ENCODE data around the gene HOXD8.

Gene HOXD8

GRCh38 chr2:176130957-176131847 lies 1.7 kb downstream of the HOXD8 start:
- DNase-seq: no peak

GRCh38 chr2:176131848-176132158 lies 2.3 kb downstream of the HOXD8 start:
- no peak for DNase-seq

GRCh38 chr2:176132205-176133171 lies 3.0 kb downstream of the HOXD8 start:
- no peak for DNase-seq

DNA sequence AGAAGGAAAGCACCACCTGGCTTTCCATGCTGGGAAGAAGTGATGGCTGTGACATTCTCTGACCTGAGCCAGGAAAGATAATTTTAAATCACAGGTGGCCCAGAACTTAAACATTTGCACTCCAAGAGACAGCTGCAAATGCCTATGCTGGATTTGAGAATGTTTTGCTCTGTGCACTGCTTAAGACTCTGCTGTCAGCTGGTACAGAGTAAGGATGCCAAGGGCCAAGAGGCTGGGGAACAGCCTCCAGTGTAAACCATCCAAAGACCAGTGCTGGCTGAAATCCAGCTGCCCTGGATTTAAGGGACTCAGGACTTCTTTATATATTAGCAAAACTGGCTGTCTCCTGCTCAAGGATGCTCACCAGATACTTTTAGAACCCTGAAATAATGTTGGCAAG lies 3.9 kb downstream of the HOXD8 start:
- no peak for DNase-seq

DNA sequence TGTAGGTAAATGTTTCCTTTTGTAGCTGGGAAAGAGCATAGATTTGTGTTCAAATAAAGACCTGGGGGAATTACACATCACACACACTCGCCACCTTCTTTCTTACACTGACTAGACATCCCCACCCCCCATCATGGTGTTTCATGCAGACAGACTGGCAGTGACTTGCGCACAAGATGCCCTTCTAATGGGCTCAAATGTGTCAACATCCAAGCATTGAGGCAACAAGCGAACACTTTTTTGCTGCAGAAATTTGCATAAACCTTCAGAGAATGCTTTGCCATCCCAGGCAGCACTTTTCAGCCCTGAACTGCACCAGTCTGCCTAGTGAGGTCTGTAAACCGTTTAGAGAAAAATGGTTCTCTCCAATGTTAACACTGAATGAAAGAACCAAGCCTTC lies 4.5 kb downstream of the HOXD8 start:
- DNase-seq: no peak

- no peak for DNase-seq
These were observed 5.5 kb downstream of the HOXD8 start for GRCh38 chr2:176135035-176135440.

DNA sequence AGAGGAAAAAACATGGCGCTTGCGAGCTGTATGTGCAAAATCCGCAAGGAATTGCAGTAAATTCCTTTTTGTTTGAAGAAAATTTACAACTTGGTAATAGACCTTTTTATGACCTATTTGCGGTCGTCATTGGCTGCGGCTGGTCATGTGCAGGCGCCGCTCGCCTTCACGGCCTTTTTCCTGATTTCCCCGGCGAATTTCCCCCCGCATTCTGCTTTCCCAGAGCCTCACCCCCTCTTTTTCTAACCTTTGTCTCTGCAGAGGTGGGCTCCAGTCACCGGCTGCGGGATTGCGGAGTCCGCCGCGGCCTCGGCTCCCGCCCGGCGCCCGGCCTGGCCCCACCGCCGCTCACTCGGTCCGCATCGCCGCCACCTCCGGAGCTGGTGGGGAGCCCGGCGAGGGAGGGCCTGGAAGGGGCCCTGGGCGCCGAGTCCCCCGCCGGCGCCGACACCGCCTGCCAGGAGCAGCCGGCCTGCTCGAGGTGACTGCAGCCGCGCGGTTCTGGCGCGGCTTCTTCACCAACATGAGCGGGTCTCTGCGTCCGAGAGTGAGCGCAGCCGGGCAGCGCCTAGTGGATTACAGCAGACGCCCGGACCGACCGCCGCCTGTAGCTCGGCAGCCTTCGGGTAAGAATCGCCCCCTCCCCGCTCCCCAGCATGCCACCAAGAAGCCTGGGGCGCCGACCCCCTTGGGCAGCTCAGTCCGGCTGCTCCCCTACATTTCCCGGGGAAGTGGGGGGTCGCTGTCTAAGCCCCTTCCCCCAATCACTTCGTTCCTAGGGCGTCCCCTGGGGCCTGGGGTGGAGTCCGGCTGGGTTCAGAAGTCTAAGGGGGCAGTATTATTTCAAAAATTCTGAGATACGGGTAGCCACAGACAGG lies 7.1 kb downstream of the HOXD8 start:
- DNase-seq: no peak

DNA sequence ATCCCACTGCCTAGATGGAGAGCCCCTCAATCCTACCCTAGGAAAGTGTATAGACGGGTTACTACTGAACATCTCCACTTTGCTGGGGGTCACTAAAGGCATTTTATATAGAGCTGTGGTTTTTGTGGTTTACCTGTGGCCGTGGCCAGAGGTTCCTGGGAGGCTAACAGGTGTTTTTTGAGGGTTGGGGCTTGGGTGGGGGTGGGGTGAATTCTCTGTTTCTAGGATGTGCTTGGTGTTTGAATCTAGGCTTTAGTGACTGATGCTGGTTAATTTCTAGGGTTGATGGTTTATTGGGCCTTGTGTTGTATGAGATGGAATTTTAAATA lies 7.7 kb downstream of the HOXD8 start:
- DNase-seq: no peak

GRCh38 chr2:176137906-176138305 lies 8.4 kb downstream of the HOXD8 start:
- no peak for DNase-seq

- no peak for DNase-seq
These were observed 9.0 kb downstream of the HOXD8 start for GRCh38 chr2:176138526-176138922.

GRCh38 chr2:176138923-176139660 lies 9.6 kb downstream of the HOXD8 start:
- no peak for DNase-seq

- no peak for DNase-seq
These were observed 10.4 kb downstream of the HOXD8 start for GRCh38 chr2:176139661-176140512.

DNA sequence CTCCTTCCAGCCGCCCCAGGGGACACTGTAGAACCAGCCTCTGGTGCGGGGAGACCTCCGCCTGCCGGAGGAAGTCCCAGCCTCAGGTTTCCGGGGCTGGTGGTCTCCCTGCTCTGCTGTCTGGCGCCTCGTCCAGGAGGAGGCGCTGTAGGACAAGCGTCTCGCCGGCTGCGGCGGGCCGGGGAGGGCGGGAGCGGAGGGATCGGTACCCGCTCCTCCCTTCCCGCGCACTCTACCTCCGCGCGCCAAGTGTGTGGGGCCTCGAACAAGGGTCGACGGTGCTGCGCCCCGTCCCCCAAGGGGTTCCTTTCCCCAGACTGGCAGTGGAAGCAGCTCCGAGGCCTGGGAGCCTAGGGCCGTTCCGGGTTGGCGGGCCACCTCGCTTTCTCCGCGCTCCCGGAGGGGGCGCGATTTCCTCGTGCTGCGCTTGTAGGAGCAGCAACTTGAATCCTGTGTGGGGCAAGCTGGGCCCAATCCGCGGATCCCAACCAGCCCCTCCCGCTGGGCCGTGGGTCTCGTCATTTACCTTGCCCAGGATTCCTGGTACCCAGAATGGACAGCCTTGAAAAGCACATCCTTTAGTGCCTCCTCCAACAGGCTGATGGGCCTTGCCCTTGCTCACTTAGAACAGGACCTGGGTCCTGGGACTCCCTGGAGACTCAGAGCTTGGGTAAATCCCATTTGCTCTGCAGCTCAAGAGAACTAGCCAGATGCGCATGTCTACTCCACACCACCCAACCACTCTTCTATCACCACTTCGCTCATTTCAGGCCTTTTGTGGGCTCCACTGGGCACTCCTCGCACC lies 11.2 kb downstream of the HOXD8 start:
- peak; percentile 67 for DNase-seq

GRCh38 chr2:176142281-176142680 lies 12.8 kb downstream of the HOXD8 start:
- no peak for DNase-seq

DNA sequence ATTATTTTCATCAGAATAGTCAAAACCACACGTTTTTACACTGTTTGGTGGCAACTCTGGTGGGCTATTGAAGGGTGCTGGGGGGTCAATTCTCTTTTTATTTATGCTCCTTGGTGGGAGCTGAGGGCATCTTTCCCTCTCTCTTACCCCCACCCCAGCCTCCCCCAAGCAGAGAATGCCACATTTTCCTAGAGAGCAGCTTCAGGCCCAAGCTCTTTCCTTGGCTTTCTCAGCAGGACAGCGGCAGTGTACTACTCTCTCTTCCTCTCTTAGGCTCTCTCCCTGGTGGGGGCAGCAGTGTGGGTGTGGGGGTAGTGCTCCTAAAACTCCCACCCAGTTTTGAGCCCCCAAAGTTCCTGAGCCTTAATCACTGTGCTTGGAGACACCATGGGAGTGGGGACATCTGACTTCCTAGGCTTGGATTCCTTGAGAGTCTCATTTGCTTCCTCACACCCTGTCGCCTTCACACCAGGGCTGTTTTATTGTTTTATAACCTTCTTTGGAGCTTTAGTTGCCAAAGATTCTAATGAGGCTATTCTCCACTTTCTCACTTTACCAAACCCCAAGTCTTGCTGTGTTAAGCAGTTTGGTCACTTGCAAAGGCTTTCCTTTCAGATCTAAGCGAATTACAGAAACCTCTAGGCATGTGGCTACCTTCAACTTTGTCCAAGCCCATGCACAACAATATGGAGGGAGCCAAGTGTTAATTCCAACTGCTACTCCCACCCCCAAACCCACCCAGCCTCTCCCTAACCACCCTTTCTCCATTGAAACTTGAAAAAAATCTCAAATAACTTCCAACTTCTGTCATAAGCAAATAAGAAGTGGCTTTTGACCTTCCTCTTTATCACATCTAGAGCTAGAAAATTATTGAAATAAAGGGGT lies 15.8 kb downstream of the HOXD8 start:
- no peak for DNase-seq

GRCh38 chr2:176146101-176146500 lies 16.6 kb downstream of the HOXD8 start:
- no peak for DNase-seq

DNA sequence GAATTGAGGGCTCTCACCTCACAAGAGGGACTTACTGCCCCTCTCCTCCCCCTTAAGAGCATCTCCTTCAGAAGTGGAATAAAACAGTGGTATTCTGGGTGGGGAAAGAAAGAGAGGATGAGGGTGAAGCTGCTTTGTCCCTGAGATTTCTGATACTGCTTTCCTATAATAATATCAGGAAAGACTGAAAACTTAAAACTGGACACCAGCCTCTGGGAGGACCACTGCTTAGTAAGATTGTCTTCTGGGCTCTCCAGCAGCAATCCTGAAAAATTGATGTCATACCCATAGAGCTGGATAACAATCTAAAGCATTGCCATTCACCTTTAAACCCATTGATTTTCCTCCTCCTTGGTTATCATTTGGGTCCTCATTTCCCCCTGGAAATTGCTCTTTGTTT lies 17.1 kb downstream of the HOXD8 start:
- no peak for DNase-seq

DNA sequence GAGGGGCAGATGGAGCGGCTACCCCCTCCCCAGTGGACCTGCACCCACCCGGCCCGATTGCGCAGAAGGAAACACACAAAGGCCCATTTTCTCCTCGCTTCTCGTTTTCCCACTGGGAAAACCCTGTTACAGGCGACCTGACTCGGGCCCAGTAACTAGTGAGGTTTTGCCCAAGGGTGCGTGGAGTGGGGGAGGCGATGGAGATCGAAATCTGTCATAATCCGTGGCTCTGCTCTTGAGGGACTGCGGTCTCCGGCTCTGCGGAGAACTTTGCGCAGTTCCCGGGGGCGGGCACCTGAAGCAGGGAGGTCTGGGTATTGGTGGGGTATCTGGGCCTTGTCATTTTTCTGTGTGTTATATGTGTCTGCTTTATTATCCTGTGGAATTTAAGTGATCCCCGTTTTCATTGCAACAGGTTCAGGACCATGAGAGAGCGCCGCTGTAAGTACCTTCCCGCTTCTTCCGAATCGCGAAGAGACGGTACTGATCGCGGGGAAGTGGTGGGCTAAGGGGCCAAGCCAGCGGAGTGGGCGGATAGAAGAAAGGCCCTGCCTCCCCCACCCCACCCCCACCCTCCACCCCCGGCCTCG lies 17.8 kb downstream of the HOXD8 start:
- no peak for DNase-seq
